Measurements from ENCODE around the gene RFX8.

GRCh38 chr2:101467306-101467705 is 7.6 kb downstream of the RFX8 start:
- no peak for TF ChIP-seq CTCF (conservative IDR thresholded peaks at IDR 0.05; ENCODE audit: low read length)
- no peak for TF ChIP-seq EZH2phosphoT487 (IDR thresholded peaks at IDR 0.05; ENCODE audit: borderline replicate concordance)
